KMS-11 (cell line): ENCODE results near the gene KCND3.

Experiments
- H2AFZ ChIP-seq: fragments of 200-600 bp; sonication (generic); 2 replicates; pipeline ENCODE4 v1.6.1; 2016; ENCODE audit warnings: antibody characterized with exemption, mixed run types, low read depth
- H3K27ac ChIP-seq: fragments of 200-600 bp; sonication (generic); 2 replicates; pipeline ENCODE4 v1.6.1; 2016; ENCODE audit warnings: mild to moderate bottlenecking, mixed run types
- H3K27me3 ChIP-seq: fragments of 200-600 bp; sonication (generic); 2 replicates; pipeline ENCODE4 v1.6.1; 2017; ENCODE audit warnings: mild to moderate bottlenecking, low read depth, mixed run types, moderate library complexity; ENCODE audit not compliant: insufficient read depth
- H3K36me3 ChIP-seq: fragments of 200-600 bp; sonication (generic); 2 replicates; pipeline ENCODE4 v1.6.1; 2017; ENCODE audit warnings: mild to moderate bottlenecking, mixed run types; ENCODE audit not compliant: insufficient read depth
- H3K4me1 ChIP-seq: fragments of 200-600 bp; sonication (generic); 2 replicates; pipeline ENCODE4 v1.6.1; 2016; ENCODE audit warnings: mild to moderate bottlenecking, low read depth, mixed run types; ENCODE audit not compliant: poor library complexity, severe bottlenecking
- H3K4me2 ChIP-seq: fragments of 200-600 bp; sonication (generic); 2 replicates; pipeline ENCODE4 v1.7.0; 2016; ENCODE audit warnings: mild to moderate bottlenecking, mixed run types
- H3K4me3 ChIP-seq: fragments of 200-600 bp; sonication (generic); IDR thresholded peaks from 2 replicates; pipeline ENCODE4 v1.6.1; 2017; ENCODE audit warnings: low read depth, low read length, mixed read lengths; ENCODE audit not compliant: insufficient read depth
- H3K79me2 ChIP-seq: fragments of 200-600 bp; sonication (generic); 2 replicates; pipeline ENCODE4 v1.6.1; 2016; ENCODE audit warnings: low read depth, mixed run types; ENCODE audit not compliant: insufficient read depth
- H3K9ac ChIP-seq: fragments of 200-600 bp; sonication (generic); 2 replicates; pipeline ENCODE4 v1.6.1; 2016; ENCODE audit warnings: mild to moderate bottlenecking, mixed run types
- H4K20me1 ChIP-seq: fragments of 200-600 bp; sonication (generic); 2 replicates; pipeline ENCODE4 v1.6.1; 2016; ENCODE audit warnings: mild to moderate bottlenecking, mixed run types; ENCODE audit not compliant: insufficient read depth
- CTCF ChIP-seq: fragments of 200-600 bp; sonication (generic); conservative IDR thresholded peaks from 2 replicates; pipeline ENCODE4 v1.6.1; 2017; ENCODE audit warnings: low read depth, mild to moderate bottlenecking, antibody characterized with exemption, low read length, moderate library complexity, mixed read lengths

Gene KCND3

GRCh38 chr1:111737216-111738132 is 252.0 kb downstream of the KCND3 start:
- peak overlapping the region; percentile 52; the same call in 1 of the 2 replicates for H3K9ac ChIP-seq
- H4K20me1 ChIP-seq, result no peaks in the 10 kb centered on the region
- no peaks in the 10 kb centered on the region for H3K36me3 ChIP-seq
- no peaks in the 10 kb centered on the region for H3K27me3 ChIP-seq
- no peaks in the 10 kb centered on the region for H3K79me2 ChIP-seq
- H3K4me1 ChIP-seq, result peaks cover 9% of the 10 kb centered on the region
- no peak overlapping the region for H3K4me3 ChIP-seq
- TF ChIP-seq CTCF, result no peak
- H2AFZ ChIP-seq, result peak overlapping the region; percentile 79; the same call in 1 of the 2 replicates
- H3K27ac ChIP-seq, result no peak overlapping the region
- peak overlapping the region; percentile 44; the same call in 1 of the 2 replicates for H3K4me2 ChIP-seq

DNA sequence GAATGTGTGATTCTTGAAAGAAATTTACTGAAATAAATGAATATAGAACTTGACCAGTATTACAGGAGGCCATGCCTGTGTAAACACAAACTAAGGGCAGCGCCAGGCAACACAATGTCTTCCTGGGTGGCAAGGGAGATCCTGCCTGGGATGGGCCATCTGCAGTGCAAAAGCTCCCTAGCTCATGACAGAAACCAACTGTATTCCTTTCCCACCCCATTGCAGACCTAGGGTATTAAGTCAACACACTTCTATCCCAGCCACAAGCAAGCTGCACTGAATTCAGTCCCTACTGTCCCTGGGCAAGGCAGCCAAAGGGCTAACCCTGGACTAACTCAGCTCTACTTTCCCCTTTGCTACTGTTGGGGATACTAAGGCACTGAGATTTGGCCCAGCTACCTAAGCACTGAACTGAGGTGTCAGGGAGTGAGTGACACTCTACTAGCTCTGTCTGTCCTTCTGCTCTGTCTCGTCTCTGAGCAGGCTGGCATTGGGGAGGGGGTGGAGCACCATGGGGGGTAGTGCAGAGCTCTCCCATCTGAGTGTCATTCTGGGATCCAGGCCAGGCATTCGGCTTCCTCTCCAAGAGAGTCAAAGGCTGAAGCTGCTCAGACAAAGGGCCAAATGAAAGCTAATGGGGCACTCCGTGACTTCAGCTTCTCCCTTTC is 252.8 kb downstream of the KCND3 start:
- no peaks in the 10 kb centered on the region for H3K27me3 ChIP-seq
- H3K27ac ChIP-seq, result no peak overlapping the region
- H3K79me2 ChIP-seq, result no peaks in the 10 kb centered on the region
- no peaks in the 10 kb centered on the region for H3K36me3 ChIP-seq
- H4K20me1 ChIP-seq, result no peaks in the 10 kb centered on the region
- H2AFZ ChIP-seq, result no peak overlapping the region
- no peak for TF ChIP-seq CTCF
- H3K4me1 ChIP-seq, result peaks cover 9% of the 10 kb centered on the region
- no peak overlapping the region for H3K9ac ChIP-seq
- H3K4me3 ChIP-seq, result no peak overlapping the region
- no peak overlapping the region for H3K4me2 ChIP-seq

DNA sequence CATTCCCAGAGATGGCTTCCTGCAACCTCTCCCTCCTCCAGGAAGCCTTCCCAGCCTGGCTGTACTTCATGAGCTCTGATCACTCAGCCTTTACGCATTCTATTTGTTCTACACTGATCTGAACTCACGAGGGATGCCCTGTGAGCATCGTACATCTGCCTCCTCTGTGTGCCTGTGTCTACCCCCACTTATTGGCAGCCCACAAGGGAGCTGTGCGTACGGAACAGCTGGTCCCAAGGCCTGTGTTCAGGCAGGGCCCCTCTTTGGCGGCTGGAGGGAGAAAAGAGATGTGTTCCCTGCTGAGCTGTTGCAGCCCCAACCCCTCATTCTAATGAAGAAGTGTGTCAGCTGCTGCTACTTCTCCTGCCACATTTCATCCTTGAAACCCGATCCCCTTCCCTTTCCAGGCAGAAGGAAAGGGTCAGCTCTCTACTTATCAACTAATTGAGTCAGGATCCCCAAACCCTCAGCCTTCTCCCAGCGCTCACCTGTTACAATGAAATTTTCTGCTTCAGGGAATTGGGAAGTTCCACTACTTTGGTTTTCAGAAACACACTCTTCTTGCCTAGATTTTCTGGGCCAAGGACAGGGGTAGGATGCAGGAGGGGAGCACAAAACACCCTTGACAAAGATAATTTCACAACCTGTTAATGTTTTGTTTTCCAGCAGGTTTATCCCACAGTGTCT is 253.5 kb downstream of the KCND3 start:
- H3K4me3 ChIP-seq, result no peak overlapping the region
- H3K4me2 ChIP-seq, result no peak overlapping the region
- no peak for TF ChIP-seq CTCF
- H3K79me2 ChIP-seq, result no peaks in the 10 kb centered on the region
- H3K27ac ChIP-seq, result no peak overlapping the region
- no peaks in the 10 kb centered on the region for H3K36me3 ChIP-seq
- H3K9ac ChIP-seq, result no peak overlapping the region
- H2AFZ ChIP-seq, result no peak overlapping the region
- no peaks in the 10 kb centered on the region for H3K27me3 ChIP-seq
- no peaks in the 10 kb centered on the region for H4K20me1 ChIP-seq
- peaks cover 9% of the 10 kb centered on the region for H3K4me1 ChIP-seq

DNA sequence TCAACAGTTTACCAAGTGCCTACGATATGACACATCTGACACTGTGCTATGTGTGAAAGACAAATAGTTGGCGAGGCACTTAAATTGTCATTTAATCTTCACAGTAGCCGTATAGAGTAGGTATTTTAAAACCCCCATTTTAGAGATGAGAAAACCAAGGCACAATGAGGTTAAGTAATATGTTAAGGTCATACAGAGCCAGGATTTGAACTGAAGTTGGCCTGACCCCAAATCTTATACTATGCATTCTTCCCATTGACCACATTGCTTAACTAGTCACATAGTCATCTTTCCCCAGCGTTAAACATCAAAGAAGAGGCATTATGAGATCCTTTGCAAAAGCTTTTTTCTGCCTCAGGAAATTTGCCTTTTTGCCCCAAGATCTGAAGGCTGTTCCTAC is 254.1 kb downstream of the KCND3 start:
- Histone ChIP-seq H2AFZ (no peak overlapping the region), H3K4me2 (no peak overlapping the region), H3K36me3 (no peaks in the 10 kb centered on the region), H3K4me1 (peaks cover 9% of the 10 kb centered on the region), H3K79me2 (no peaks in the 10 kb centered on the region), H3K27me3 (no peaks in the 10 kb centered on the region), H3K27ac (no peak overlapping the region), H3K9ac (no peak overlapping the region), H3K4me3 (no peak overlapping the region), H4K20me1 (no peaks in the 10 kb centered on the region)
- TF ChIP-seq CTCF, result no peak
